HG03439 (cell line): ENCODE results near the gene GRM1.

ENCODE experiments used
- ATAC-seq: cut with Tn5 transposase; IDR thresholded peaks from one replicate; pipeline ENCODE4 v1.9.1; 2021; ENCODE audit warnings: mild to moderate bottlenecking, moderate library complexity; ENCODE audit not compliant: unreplicated experiment

The GRM1 gene

DNA sequence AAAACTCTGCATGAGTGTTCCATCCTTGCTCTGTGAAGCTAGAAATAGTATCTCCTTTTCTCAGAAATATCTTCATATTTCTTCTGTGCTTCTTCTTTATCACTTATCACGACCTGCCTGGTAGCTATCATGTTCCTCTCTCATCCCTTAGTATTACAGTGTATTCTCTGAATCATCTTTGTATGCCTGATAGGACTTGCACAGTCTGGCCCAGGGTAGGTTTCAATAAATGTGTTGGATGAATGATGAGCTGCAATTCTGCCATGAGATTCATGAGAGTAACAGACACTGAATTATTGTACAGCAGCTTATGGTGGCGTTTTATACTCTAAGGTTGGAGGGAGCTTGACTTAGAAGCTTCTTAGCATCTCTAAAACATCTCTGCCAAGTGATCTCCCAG lies 66.6 kb downstream of the GRM1 start:
- ATAC-seq, result no peak

DNA sequence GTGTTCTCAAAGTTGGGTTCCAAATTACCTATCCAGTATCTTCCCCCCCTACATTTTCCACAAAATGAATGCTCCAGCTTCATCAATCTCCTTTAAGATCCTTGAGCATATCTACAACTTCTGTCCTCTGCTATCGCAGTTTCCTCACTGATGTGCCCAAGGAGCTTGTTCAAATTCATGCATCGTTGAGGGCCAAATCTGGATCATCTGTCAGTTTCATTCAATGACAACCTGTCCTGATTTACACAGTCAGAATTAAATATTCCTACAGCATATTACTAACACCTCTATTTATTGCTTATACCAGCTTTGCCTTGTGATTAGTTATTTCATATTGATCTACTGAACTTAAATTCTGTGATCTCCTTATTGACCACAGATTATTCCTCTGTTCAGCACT lies 68.7 kb downstream of the GRM1 start:
- no peak for ATAC-seq

DNA sequence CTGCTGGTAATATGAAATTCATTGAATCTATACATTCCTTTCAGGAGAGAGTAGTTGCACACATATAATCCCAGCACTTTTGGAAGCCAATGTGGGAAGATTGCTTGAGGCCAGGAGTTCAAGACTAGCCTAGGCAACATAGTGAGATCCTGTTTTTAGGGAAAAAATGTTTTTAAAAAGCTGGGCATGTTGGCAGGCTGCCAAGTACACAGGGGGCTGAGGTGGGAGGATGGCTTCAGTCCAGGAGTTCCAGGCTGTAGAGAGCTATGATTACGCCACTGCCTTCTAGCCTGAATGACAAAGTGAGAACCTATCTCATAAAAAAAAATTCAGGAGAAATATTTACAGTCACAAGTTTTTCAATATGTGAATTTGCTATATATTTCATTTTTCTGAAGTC lies 71.9 kb downstream of the GRM1 start:
- ATAC-seq, result no peak

DNA sequence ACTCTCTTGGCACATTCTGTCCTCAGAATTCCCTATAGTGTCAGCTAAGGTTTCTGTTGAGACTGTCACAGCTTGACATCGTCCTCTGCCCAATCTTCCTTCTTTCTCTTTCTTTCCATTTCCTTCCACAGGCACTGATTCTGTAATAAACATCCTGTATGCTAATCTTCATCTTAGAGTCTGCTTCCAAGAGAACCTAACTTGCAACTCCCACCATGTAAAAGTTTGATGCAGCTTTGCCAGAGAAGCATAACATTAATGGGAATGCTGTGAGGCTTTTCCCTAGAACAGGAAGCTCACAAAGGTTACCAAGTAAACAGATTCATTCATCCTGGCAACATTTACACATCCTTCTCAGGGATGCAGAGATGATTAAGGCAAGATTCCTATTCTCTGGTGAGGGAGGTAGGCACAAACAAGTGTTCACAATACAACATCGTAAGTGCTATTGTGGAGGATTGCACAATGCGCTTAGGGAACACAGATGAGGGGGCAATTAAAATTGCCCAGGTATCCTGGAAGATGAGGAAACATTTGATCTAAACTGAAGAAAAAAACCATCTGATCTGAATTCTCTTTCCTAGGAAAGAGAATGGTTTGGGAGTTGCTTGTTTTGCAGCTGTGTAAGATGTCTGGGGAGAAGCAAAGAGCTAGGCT lies 74.7 kb downstream of the GRM1 start:
- no peak for ATAC-seq

- ATAC-seq, result no peak
Observed at GRCh38 chr6:146106532-146106931, 77.7 kb downstream of the GRM1 start.

- ATAC-seq, result no peak
Observed at GRCh38 chr6:146110990-146111389, 82.1 kb downstream of the GRM1 start.

- ATAC-seq, result no peak
Observed at GRCh38 chr6:146111881-146112450, 83.1 kb downstream of the GRM1 start.

- ATAC-seq, result no peak
Observed at GRCh38 chr6:146113084-146113623, 84.3 kb downstream of the GRM1 start.

DNA sequence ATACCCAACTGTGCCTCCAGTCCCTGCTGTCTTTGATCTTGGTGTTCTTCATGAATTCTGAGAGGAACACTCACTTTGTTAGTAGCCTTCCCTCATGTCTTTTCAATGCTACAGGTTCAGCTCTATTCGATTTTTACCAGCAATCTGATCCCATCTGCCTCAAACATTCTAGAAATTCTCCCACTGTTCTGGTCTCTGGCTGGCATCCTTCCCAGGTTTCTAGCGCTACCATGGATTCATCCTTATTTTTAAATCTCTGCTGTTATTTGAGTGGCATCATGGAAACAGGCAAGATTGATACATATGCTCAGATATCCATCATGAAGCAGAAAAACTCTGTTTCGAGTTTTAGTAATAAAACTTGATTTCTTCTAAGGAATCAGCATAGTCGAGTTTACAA lies 94.8 kb downstream of the GRM1 start:
- no peak for ATAC-seq

DNA sequence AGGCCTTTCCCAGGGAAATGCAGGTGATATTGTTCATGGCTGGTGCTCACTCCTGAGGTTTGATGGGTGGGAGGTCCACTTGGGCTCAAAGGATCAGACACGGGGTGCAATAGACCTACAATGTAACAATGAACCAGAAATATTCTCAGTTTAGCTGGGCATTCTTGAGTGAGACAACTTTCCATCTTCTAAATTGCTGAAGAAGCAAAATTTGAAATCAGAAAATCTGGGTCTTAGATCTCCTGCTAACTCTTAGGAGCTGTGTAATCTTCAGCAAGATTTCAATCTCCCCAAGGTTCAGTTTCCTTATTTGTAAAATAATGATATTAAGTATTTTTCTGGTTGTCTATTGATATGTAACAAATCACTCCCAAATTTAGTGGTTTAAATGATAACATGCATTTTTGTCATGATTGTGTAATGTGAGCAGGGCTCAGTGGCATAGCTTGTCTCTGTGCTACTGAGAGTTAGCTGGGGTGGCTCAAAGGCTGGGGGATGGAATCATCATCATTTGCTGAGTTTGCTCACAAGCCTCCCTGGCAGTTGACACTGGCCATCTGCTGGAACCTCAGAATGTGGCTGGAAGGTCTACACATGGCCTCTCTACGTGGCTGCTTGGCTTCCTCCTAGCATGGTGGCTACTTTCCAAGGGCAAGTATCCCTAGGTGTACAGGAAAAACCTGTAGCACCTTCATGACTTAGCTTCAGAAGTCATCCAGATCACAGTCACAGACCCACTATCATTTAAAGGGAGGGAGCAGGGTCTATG lies 98.8 kb downstream of the GRM1 start:
- ATAC-seq, result no peak

- no peak for ATAC-seq
Observed at GRCh38 chr6:146133866-146134265, 105.0 kb downstream of the GRM1 start.

DNA sequence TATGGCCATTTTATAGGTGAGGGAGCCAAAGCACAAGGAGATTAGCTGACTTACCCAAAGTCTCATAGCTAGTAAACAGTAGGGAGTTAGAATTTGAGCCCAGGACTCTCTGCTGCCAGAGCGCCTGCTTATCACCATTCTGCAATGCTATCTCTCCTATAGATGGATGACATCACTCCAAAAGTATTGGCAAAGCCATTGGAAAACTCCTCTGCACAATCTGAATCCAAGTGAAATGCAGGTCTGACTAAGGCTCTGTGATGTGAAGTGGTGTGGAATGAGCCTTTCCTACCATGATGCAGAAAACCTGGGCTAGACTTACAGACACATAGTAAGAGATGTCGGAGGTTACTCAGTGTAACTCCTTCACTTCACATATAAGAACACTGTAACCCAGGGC lies 106.3 kb downstream of the GRM1 start:
- no peak for ATAC-seq

- ATAC-seq, result no peak
Observed at GRCh38 chr6:146146836-146147235, 118.0 kb downstream of the GRM1 start.

DNA sequence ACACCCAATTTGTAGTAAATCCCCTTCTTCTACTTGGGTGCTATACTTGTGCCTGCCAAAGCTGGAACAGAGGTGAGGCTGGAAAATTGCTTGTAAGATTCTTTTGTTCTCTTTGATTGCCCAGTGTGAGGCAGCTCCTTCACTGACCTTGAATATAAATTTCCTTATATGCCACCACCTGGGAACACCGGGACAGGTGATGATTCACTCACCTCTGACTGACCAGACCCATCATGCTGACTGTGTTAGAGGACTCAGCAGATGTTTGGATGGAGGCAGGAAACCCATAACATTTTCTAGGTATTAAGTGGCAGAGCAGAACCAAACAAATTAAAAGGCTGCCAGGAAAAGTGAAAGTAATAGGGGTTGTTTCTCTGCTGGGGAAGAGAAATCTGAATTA lies 120.9 kb downstream of the GRM1 start:
- ATAC-seq, result no peak

DNA sequence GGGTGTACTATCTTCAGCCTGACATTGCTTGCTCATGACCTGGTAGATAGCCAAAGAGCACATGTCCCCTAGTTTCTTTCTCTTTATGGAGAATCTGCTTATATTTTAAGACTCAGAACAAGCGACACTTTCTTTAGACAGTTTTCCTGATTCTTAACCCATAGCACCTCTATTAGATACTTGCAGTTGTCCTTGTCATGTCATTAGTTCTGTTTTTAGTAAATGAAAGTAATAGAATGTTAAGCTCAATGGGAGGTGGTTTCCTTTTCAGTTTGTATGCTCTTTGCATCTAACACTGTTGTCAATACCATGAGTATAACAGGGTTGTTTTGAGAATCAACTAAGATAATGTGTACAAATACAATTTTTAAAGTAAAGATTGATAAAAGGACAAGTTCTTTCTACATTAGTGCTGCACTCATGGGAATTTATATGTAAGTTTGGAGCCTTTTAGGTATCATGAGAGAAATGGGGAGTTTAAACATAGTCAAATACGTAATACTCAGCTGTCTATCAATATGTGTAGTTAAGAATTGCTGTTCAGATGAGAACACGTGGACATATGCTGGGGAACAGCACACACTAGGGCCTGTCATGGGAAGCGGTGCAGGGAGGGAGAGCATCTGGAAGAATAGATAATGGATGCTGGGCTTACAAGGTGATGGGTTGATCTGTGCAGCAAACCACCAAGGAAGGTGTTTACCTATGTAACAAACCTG lies 124.3 kb downstream of the GRM1 start:
- ATAC-seq, result peak; percentile 99

DNA sequence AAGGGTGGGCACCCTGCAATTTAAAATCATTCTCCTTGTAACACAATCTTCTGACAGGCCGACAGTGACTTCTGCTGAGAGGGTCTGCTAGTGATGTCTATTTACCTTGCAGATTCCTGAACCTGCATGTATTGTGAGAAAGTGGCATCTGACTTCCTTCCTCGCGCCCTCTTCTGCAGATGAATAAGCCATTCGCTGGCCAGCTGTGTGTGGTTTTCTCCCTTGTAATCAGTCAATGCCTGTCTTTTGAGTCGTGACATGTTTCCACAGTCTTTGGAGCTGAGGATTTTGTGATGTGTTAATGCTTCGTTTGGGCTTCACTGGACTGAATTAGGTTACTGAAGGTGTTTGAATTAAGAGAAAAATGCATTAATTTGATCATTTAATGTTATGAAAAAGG lies 125.3 kb downstream of the GRM1 start:
- no peak for ATAC-seq

- ATAC-seq, result no peak
Observed at GRCh38 chr6:146161664-146162063, 132.8 kb downstream of the GRM1 start.

GRCh38 chr6:146169872-146170271 lies 141.0 kb downstream of the GRM1 start:
- no peak for ATAC-seq

GRCh38 chr6:146177785-146178184 lies 148.9 kb downstream of the GRM1 start:
- ATAC-seq, result no peak

- no peak for ATAC-seq
Observed at GRCh38 chr6:146183831-146184230, 155.0 kb downstream of the GRM1 start.

- no peak for ATAC-seq
Observed at GRCh38 chr6:146184701-146185100, 155.8 kb downstream of the GRM1 start.
